Osteoblast (primary cell): ENCODE results near the gene CPSF4L. TPM values are rescaled to one million over a fixed set of nuclear protein-coding genes. Genes with fewer than 3 reads are reported as not detected.

Experiments
- DNase-seq: peaks from one replicate; pipeline ENCODE4 v3.0.0; 2011; ENCODE audit warnings: low spot score, mixed read lengths; ENCODE audit not compliant: insufficient read length; ENCODE audit errors: missing footprints
- H2AFZ ChIP-seq: 2 replicates; pipeline ENCODE4 v1.6.0; 2011; ENCODE audit warnings: mild to moderate bottlenecking, low read length
- H3K27ac ChIP-seq: 2 replicates; pipeline ENCODE4 v1.5.1; 2011; ENCODE audit warnings: mild to moderate bottlenecking, low read depth, low read length, moderate library complexity
- H3K27me3 ChIP-seq: 2 replicates; pipeline ENCODE4 v1.6.0; 2012; ENCODE audit warnings: mild to moderate bottlenecking, control low read depth, inconsistent platforms, low read length, moderate library complexity; ENCODE audit not compliant: insufficient read depth
- H3K36me3 ChIP-seq: 2 replicates; pipeline ENCODE4 v1.5.1; 2011; ENCODE audit warnings: mild to moderate bottlenecking, low read length, control low read depth, moderate library complexity; ENCODE audit not compliant: insufficient read depth
- H3K4me1 ChIP-seq: 2 replicates; pipeline ENCODE4 v1.5.1; 2011; ENCODE audit warnings: mild to moderate bottlenecking, low read length, control low read depth, moderate library complexity; ENCODE audit not compliant: insufficient read depth
- H3K4me2 ChIP-seq: 2 replicates; pipeline ENCODE4 v1.6.0; 2011; ENCODE audit warnings: mild to moderate bottlenecking, low read length; ENCODE audit not compliant: insufficient read depth
- H3K4me3 ChIP-seq: fragments of 200-600 bp; sonication (generic); 3 replicates; pipeline ENCODE4 v1.5.1; 2012; ENCODE audit warnings: mild to moderate bottlenecking, low read length, inconsistent platforms; ENCODE audit not compliant: insufficient read depth
- H3K79me2 ChIP-seq: 2 replicates; pipeline ENCODE4 v1.6.0; 2012; ENCODE audit warnings: mild to moderate bottlenecking, low read length, control low read depth, inconsistent platforms; ENCODE audit not compliant: insufficient read depth
- H3K9me3 ChIP-seq: 2 replicates; pipeline ENCODE4 v1.5.1; 2011; ENCODE audit warnings: low read depth, low read length, control low read depth
- H4K20me1 ChIP-seq: 2 replicates; pipeline ENCODE4 v1.6.0; 2012; ENCODE audit warnings: mild to moderate bottlenecking, low read length, control low read depth; ENCODE audit not compliant: insufficient read depth
- CTCF ChIP-seq: IDR thresholded peaks from 2 replicates; pipeline ENCODE4 v1.5.1; 2011; ENCODE audit warnings: mild to moderate bottlenecking, low read depth, low read length, moderate library complexity; ENCODE audit errors: extremely low read depth
- total RNA-seq: library from RNA; depleted of rRNA; stranded (reverse); fragments of >200 nt; gene quantifications from 2 replicates; pipeline ENCODE4 v1.2.3, GENCODE V29; 2012

Gene CPSF4L
- total RNA-seq, 1 donor, result not detected

- no peak for DNase-seq
- H3K27me3 ChIP-seq, result no peaks in the 10 kb centered on the region
- no peak overlapping the region for H3K4me3 ChIP-seq
- peaks cover 85% of the 10 kb centered on the region for H3K36me3 ChIP-seq
- peaks cover 11% of the 10 kb centered on the region for H4K20me1 ChIP-seq
- H2AFZ ChIP-seq, result no peak overlapping the region
- no peak overlapping the region for H3K4me2 ChIP-seq
- H3K9me3 ChIP-seq, result no peaks in the 10 kb centered on the region
- peaks cover 38% of the 10 kb centered on the region for H3K79me2 ChIP-seq
- no peak for TF ChIP-seq CTCF
- no peaks in the 10 kb centered on the region for H3K4me1 ChIP-seq
- no peak overlapping the region for H3K27ac ChIP-seq
These were observed 61.2 kb downstream of the CPSF4L start for GRCh38 chr17:73200476-73200875.

- no peak overlapping the region for H3K4me3 ChIP-seq
- H3K36me3 ChIP-seq, result peaks cover 83% of the 10 kb centered on the region
- peaks cover 44% of the 10 kb centered on the region for H3K79me2 ChIP-seq
- H2AFZ ChIP-seq, result no peak overlapping the region
- TF ChIP-seq CTCF, result no peak
- H4K20me1 ChIP-seq, result peaks cover 15% of the 10 kb centered on the region
- no peaks in the 10 kb centered on the region for H3K27me3 ChIP-seq
- H3K4me1 ChIP-seq, result peaks cover 4% of the 10 kb centered on the region
- H3K4me2 ChIP-seq, result no peak overlapping the region
- H3K27ac ChIP-seq, result no peak overlapping the region
- H3K9me3 ChIP-seq, result no peaks in the 10 kb centered on the region
- DNase-seq, result no peak
These were observed 61.8 kb downstream of the CPSF4L start for GRCh38 chr17:73199751-73200317.

- Histone ChIP-seq H3K9me3 (no peaks in the 10 kb centered on the region), H4K20me1 (peaks cover 18% of the 10 kb centered on the region), H3K27ac (no peak overlapping the region), H3K36me3 (peaks cover 77% of the 10 kb centered on the region), H3K4me2 (no peak overlapping the region), H3K27me3 (no peaks in the 10 kb centered on the region), H3K79me2 (peaks cover 49% of the 10 kb centered on the region), H2AFZ (no peak overlapping the region), H3K4me1 (peaks cover 9% of the 10 kb centered on the region), H3K4me3 (no peak overlapping the region)
- no peak for DNase-seq
- no peak for TF ChIP-seq CTCF
These were observed 62.8 kb downstream of the CPSF4L start for GRCh38 chr17:73198930-73199260.

Other genes starting within 250 kb of the CPSF4L start
- gene SLC39A11, start 169.2 kb downstream of the CPSF4L start, total RNA-seq, result 20.9 and 27.1 TPM in 2 replicates
- under 0.01 TPM in 2 replicates for gene SSTR2, start 96.9 kb downstream of the CPSF4L start, total RNA-seq
- 21.5 and 23.2 TPM in 2 replicates for gene COG1, start 68.8 kb downstream of the CPSF4L start, total RNA-seq
- gene CDC42EP4, start 50.1 kb upstream of the CPSF4L start, total RNA-seq, result 13.8 and 16.3 TPM in 2 replicates